NAMALWA (cell line): Measurements from ENCODE around the gene TPRG1.

ENCODE experiments used
- DNase-seq: peaks from one replicate; pipeline ENCODE4 v3.0.0-alpha.2; 2015; ENCODE audit warnings: low spot score

Gene TPRG1

DNA sequence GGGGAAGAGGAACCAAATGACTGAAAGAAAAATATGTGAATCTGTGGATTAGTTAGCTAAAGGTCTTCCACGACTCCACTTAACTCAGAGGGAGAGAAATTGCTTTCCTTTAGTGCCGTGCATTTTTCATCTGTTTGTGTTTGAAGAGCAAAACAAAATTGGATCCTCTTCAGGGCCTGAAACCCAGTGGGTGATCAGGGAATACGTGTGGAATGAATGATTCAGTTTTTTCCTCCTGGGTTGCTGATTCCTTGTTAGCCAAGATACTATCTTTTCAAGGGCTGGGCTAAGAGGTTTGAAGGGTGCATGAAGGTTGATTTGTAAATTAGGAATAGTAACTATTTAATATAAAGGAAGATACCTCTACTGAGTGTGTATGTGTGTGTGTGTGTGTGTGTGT is 61.0 kb downstream of the TPRG1 start:
- no peak for DNase-seq

DNA sequence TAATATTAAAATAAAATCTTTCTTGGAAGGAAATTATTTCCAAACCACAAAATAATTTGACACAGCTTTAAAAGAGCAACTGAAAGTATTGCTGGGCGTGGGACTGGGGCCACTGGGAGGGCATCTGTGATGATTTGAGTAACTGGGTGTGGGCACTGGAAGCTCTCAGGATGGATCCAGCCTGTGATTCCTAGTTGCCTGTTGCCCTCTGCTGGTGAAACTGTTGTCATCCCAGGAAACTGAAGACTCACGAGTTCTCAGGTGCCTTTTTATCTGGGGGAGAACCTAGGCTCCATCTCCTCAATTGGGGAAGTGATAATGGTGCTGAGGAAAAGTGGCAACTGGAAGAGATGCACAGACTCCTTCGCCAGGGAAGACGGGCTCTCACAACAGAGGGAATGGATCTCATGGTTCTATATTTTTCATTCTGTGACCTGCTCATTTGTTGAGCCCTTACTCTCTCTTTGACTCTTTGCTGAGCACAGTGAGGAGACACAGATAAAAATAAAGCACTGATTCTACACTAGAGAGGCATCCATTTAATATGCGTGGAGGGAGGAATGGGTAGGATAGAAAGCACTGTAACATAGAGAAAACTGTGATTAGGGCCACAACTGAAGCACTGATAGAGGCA is 61.6 kb downstream of the TPRG1 start:
- DNase-seq, result peak; percentile 45

DNA sequence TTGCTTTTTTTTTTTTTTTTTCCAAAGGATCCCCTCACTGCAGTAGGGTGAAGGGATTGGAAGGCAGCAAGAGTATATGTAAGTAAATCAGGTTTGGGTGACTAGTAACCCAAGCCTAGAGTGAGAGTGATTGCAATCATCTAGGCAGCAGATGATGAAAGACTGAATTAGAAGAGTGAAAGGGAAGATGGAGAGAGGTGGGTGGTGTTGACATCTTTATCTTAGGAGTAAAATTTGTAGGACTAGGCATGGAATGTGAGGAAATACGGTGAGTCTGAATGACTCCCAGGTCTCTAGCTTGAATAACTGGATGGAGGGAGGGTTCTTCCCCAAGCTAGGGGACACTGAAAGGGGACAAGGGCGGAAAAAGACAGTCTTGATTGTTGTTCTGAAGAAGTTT is 63.4 kb downstream of the TPRG1 start:
- DNase-seq, result no peak

DNA sequence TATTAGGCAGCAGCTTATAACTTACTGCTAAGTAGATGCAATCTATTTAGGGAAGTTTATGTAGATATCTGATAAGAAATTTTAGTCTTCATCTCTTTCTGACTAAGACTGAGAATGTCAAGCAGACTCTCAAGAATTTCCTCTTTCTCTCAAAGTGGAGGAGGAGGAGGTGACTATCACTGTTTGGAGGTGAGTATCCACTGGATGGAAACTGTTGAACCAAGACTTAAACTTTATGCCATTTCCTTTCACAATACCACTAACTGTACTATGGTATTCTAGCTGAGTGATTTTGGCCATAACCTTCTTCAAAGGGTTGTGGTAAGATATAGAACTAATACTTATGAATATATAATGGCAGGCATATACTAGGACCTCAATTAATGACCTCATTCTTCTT is 64.6 kb downstream of the TPRG1 start:
- no peak for DNase-seq

DNA sequence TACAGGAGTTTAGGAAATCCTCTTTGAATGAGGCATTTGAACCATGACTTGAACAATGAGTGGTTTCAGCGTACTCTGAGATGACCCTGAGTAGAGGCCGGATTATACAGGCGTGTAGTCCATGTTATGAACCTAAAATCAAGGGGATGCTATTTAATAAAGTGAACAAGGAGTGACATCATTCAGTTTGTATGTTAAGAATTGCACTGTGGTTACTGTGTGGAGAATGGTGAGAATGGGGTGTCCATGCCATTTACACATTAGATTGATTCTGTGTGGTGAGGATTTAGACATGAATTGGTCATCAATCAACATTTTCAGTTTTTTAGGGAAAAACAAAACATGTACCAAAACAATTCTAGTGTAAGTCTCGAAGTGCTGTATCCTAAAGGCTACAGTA is 65.8 kb downstream of the TPRG1 start:
- no peak for DNase-seq

DNA sequence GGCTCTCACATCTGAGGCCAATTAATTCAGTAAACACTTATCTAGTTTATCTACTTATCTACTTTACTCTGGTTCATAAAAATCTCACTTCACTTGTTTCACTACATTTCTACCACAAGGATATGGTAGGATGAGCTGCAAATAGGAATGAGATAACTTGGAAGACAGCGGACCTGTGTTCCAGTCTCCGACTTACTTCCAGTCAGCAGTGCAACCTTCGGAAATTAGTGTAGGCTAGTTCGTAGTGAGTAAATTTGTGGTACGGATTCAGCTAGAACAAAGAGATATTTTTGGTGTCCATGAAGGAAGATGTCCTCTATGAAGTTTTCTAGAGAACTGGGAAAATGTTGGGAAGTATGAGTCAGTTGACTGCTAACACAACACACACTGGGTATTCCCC is 66.3 kb downstream of the TPRG1 start:
- no peak for DNase-seq

DNA sequence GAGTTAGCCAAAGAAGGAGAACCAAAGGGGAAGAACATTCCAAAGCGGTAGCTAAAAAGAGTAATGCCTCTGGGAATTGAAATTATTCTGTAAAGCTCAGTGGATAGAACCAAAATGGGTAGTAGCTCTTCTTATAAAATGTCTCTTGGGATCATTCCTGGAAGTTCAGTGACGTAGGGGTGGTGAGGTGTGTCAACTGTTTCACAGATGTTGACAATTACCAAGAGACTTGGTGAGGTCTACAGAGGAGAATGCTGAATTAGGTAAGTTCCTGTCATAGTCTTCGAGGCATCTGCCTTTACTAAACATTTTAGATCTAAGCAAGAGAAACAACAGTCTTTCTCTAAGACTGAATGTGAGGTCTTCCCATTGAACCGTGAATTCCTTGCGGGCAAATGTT is 67.8 kb downstream of the TPRG1 start:
- DNase-seq, result no peak

DNA sequence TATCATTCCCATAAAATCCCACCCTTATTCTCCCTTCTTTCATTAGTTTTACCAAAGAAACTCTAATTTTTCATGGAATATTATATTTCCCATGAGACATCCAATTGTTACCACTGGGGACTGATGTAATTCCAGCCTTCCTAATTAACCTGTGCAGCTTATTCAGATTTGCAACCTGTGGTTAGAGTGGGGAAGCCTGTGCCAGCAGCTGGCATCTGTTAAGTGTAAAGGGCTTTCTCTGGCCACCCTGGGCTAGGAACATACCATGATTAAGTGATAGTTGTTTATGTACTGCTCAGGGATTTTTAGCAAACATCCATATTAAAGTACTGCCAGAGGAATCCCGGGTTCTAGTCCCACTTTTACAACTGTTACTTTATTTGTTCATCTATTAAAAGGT is 78.2 kb downstream of the TPRG1 start:
- no peak for DNase-seq

DNA sequence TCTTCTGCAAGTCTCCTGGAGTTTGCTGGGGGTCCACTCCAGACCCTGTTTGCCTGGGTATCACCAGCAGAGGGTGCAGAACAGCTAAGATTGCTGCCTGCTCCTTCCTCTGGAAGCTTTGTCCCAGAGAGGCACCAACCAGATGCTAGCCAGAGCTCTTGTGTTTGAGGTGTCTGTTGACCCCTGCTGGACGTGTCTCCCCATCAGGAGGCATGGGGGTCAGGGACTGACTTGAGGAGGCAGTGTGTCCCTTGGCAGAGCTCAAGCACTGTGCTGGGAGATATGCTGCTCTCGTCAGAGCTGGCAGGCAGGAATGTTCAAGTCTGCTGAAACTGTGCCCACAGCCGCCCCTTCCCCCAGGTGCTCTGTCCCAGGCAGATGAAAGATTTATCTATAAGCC is 86.5 kb downstream of the TPRG1 start:
- DNase-seq, result no peak

DNA sequence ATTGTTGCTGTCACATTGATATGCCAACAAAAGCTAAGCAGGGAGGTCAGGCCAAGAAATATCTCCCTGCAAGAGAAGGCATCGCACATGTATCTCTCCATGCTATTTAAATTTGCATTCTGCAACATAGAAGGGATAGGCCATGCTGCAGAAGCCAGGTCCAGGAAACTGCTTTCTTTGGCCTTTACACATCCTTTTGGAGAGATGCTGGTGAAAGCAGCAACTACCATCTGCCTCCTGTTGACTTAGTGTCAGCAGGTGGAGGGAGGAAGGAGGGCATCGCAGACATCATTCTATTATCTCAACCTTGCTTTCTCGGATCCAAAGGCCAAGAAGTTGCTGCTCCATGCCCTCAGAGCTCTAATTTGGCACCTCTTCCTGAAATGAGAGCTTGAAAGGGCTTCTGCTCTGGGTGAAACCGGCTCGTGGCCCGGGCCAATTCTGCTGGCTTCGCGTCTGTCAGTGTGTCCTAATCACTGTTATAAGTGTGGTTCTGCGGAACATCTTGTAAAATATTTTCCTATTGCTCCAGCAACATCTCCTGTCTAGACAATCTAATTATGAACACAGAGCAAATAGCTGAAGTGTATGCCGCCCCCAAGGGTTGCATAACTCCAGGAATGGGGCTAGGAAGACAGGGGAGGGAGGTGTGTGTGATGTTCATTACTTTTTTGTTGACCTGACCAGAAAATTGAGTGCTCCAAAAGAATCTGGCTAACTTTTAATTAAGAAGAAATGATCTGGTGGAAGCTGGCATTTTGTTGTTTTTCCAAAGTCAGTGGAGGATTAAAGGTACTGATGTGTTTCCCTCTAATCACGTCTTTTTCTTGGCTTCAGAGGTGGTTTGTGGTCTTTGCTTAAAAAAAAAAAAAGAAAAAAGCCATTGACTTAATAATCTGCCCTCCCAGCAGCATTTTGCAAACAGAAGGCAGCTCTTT is 89.1 kb downstream of the TPRG1 start:
- DNase-seq, result no peak

DNA sequence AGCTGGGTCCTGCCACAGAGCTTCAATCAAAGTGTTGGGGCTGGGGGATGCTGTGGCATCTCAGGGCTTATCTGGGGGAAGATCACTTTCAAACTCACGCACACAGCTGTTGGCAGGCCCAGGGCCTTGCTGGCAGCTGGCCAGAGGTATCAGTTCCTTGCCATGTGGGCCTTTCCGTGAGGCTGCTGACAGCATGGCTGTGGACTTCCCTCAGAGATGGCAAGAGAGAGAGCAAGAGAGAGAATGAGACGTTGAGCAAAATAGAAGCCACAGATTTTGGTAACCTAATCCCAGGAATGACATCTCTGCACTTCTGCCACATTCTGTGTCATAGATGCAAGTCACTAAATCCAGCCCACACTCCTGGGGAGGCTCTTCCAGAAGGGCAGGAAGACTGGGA is 91.0 kb downstream of the TPRG1 start:
- peak; percentile 33 for DNase-seq

DNA sequence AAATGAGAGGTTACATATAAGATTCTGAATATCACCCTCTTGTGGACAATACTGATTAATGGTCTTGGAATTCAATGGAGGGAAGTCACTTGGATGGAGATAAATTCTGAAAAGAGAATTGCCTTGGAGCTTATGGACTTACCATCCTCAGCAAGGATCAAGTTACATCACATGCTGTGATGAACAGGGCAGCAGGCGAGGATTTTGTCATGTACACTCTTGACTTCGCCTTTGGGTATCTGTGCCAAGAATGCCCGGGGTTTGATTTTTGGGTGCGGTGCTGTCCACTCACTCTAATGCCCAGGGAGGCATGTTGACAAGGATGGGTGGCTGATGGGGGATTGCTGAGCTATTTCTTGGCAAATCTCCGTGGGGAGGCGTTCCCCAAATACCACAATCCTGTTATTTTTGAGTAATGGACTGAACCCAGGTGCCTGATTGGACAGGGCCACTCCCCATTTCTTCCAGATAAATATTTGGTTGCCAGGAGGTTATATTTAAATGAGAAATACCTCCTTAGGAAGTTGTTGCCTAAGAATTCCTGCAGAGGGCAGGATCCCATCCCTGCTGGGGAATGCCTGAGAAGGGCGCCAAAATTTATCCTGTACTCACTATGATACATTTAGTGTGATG is 96.3 kb downstream of the TPRG1 start:
- DNase-seq, result peak; percentile 12

DNA sequence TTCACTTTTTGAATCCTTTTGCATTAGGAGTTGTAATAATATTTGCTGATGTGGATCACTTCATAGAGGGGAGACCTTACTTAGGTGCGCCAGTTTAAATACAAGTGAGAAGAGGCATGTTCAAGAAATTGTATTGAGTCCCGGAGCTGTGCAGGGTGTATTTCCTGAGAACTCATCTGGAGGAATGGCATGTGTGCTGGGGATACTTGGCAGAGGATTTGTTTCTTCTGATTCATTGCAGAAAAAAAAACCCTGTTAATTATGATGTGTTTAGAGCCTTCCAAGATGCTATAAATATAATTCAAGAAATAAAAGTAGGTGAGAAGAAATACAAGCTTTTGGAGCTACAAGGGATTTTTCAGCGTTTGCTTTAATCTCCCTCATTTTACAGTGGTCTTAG is 97.6 kb downstream of the TPRG1 start:
- DNase-seq, result no peak

DNA sequence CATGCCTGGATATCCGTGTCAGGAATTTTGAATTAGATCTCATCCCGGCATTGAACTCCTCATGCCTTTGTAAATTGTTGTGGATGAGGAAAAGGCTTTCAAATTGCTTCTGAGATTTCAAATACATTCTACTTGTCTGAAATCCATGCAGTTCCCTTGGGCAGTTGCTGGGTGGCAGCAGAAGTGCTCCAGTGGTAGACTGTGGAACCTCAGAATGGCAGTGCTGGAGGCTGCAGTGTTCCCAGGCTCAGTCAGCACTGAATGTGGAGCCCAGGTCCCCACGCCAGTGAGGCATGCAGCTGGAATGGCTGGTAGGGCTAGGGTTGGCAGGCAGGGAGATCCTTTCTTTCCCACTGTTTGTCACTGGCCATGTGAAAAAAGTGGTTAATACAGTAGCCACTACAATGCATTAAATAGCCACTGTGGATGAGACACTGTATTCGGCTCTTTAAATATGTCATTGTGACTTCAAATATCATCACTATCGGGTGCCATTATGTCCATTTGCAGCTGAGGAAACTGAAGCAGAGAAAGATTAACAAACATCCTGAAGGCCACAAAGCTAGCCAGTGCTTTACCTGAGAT is 98.6 kb downstream of the TPRG1 start:
- peak; percentile 54 for DNase-seq

DNA sequence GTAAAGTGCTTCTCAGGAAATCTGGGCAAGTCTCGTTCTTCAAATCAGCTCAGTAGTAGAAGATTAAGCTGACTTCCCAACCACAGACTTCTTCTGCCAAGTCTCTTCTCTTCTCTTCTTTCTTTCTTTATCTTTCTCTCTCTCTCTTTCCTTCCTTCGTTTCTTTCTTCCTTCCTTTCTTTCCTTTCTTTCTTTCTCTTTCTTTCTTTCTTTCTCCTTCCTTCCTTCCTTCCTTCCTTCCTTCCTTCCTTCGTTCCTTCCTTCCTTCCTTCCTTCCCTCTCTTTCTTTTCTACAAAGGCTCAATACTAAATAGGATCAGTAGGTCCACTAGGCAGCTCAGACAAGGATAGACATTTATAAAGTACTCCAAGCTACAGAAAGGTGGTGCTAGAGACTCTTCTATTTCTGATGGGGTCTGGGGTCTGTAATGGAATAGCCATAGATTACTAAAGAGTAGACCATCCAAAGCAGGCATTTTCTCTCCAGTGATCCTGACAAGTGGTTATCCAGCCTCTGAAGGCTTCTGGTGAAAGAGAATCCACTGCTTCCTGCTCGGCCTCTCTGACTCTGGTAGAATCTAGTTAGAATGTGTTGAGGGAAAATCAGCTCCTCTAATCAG is 100.8 kb downstream of the TPRG1 start:
- peak; percentile 61 for DNase-seq

DNA sequence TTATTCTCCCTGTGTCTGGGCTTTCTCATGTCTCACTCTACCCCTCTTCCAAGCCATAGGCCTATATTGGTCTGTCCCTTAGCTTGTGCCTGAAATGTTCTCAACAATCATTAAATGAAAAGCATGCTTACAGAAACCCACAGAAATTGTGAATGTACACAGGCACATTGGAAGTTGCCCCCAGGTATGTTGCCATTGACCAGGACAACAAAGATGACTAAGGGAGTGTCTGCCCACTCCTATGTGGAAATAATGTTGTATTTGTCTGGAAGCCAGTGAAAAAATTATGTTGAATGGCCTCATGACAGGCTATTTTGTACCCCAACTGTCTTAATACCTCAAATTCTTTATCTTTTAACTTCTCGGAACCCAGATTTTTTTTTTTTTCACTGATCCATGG is 102.0 kb downstream of the TPRG1 start:
- DNase-seq, result no peak

DNA sequence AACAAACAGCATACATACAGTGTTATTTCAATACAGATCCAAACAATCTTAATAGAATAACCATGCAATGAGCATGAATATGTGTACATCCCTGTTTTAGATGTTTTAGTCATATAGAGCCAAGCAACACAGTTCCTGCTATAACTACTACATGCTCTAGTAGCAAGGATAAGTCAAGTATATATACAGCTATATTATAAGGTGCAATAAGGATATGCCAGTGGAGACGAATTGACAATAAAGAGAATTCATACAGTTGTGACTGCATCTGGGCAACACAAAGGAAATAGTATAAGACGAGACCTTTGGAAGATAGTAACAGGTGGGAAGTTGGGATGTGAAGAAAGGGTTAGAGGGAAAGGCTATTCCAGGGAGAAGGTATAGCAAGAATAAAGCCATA is 103.4 kb downstream of the TPRG1 start:
- DNase-seq, result no peak

DNA sequence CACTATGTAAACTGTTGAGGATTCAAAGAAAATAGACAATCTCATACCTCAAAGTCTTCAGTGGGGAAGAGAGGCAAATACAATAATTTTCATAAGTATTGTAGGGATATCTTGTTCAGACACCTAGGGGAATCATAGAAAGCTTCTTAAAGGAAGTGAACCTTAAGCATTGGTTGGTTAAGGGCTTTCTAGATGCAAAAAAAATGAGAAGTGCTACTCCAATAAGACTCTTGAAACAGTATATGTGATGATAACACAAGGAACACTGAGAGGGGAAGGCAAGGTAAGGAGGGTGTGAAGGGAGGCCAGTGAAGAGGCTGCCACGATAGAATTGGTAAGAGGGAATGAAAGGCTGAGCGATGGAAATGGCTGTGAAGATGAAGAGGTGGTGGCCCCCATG is 104.1 kb downstream of the TPRG1 start:
- no peak for DNase-seq

DNA sequence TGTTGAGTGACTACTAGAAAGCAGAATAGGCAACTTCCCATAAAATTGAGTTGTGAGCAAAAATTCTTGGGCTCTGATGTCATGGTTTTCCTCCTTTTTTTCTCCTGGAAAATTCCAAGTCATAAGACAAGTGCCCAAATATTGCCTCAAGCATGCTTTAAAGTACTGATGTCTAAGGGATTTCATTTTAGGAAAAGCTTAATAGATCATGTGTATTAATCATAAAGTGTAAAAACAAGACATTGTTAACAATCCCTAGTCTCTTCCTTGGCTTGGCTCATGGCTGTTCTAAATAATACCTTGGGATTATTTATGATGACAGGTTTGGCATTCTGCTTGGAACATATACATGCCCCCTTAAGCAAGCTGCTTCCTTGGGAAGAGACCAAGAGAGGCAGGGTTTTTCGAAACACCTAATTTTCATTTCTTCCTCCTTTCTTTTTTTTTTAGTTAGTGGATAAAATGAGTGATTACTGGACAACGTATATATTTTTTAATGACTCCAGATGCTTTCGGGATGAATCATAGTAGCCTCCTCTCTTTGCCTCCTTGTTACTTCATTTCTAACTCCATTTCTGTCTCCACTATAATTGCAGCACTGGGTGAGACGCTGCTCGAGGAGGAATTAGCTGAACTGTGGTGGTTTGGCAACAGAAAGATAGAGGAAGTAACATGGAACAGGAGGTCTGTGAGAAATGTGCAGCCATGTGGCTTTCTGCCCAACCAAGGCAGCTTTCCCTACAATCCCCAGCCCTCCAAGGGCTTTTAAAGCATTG is 104.9 kb downstream of the TPRG1 start:
- DNase-seq, result peak; percentile 15

DNA sequence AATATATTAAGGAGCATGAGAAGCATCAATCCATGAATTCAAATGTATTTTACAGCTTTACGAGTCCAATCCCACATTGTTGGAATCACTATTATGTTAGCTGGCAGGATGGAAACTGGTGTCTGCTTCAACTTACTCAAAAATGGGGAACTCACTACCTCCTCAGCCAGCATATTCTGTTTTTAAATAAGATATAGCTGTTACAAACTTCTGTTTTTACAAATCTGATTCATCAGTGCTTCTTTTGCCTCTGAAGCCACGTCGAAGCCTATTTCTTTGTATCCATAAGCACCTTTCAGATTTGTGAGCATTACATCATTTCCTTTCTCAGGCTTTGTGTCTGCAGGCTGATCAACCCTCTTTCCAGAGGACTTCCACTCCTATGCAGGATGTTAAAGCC is 105.9 kb downstream of the TPRG1 start:
- DNase-seq, result no peak

DNA sequence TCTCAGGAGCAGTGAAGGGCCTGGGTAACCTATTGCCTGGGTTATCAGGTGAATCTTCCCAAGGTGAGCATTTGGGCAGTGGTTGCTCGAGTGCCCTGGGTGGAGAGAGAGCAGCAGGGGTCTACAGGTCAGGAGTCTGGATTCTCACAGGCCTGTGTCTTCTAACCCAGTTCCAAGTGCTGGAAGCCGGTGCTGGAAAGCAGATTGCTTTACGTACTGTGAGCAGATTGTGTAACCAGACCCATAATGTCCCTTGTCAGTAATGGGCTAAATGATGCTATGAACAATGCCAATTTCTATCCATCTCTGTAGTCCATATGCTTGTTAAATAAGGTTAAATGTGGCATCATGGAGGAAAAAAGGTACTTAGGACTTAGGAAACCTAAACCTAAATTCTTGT is 106.5 kb downstream of the TPRG1 start:
- no peak for DNase-seq

DNA sequence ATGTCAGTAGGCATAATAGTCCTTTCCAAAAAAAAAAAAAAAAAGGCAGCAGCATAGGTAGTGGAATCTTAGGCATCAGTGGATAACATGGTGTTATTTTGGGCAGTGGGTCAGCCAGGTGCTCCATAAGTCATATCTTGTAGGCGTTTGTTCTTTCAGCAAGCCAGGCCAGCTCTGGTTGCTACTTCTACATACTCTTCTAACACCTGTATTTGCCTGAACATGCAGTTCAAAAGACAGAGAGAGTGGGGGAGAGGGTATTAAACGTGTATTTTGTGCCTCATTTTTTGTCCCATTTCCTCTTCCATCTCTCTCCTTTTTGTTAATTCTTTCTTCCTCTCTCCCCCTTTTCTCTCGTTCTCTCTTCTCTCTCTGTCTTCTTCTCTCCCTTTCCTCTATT is 110.4 kb downstream of the TPRG1 start:
- DNase-seq, result no peak
